ENCODE measurements around the gene PDGFD. TPM values are rescaled to one million over a fixed set of nuclear protein-coding genes. Genes with fewer than 3 reads are reported as not detected.

PDGFD gene
- total RNA-seq, 1 donor from 2014 or later: 5.0 TPM

GRCh38 chr11:104198576-104198975 is 34.6 kb upstream of the PDGFD start:
- Histone ChIP-seq H3K4me3 (no peak overlapping the region), H3K4me1 (no peaks in the 10 kb centered on the region), H3K36me3 (no peaks in the 10 kb centered on the region), H3K9me3 (no peaks in the 10 kb centered on the region), H3K27me3 (no peaks in the 10 kb centered on the region), H3K27ac (no peak overlapping the region)
- no peak for ATAC-seq
- DNase-seq: no peak
- TF ChIP-seq CTCF (IDR thresholded peaks at IDR 0.05): no peak
- intact Hi-C loops (cut with DNase I): no loop called here

DNA sequence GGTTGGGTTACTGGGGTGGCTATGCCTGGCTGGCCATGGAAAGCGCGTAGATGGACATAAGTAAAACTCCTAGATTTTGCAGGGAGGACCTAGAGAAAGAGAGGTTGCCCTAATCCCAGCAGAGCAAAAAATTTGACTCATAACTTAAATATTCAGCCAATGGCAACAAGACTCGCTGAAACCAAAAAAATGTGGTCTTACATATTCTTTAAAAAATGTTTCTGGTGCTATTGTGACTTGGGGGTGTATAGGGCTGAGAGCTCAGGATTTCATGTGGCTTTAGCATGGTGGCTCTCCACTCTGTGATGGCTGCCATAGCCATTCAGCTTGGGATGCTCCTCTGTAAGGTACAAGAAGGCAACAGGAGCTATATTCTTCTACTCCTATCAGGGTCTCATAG is 27.2 kb upstream of the PDGFD start:
- TF ChIP-seq CTCF (IDR thresholded peaks at IDR 0.05): no peak
- no peak for ATAC-seq
- Histone ChIP-seq H3K9me3 (no peaks in the 10 kb centered on the region), H3K4me1 (no peaks in the 10 kb centered on the region), H3K4me3 (no peak overlapping the region), H3K27me3 (no peaks in the 10 kb centered on the region), H3K36me3 (no peaks in the 10 kb centered on the region), H3K27ac (no peak overlapping the region)
- intact Hi-C loops (cut with DNase I): no loop called here
- no peak for DNase-seq

GRCh38 chr11:104183593-104183992 is 19.6 kb upstream of the PDGFD start:
- DNase-seq: no peak
- intact Hi-C loops (cut with DNase I): no loop called here
- Histone ChIP-seq H3K27me3 (no peaks in the 10 kb centered on the region), H3K4me3 (no peak overlapping the region), H3K27ac (no peak overlapping the region), H3K36me3 (no peaks in the 10 kb centered on the region), H3K9me3 (no peaks in the 10 kb centered on the region), H3K4me1 (no peaks in the 10 kb centered on the region)
- no peak for ATAC-seq
- TF ChIP-seq CTCF (IDR thresholded peaks at IDR 0.05): no peak

- ATAC-seq (no peak), DNase-seq (no peak)
- H3K4me1 ChIP-seq: no peaks in the 10 kb centered on the region
- no peaks in the 10 kb centered on the region for H3K36me3 ChIP-seq
- intact Hi-C loops (cut with DNase I): no loop called here
- H3K27me3 ChIP-seq: no peaks in the 10 kb centered on the region
- H3K9me3 ChIP-seq: no peaks in the 10 kb centered on the region
- no peak overlapping the region for H3K27ac ChIP-seq
- H3K4me3 ChIP-seq: no peak overlapping the region
- TF ChIP-seq CTCF (IDR thresholded peaks at IDR 0.05): no peak
These were observed 11.8 kb upstream of the PDGFD start for GRCh38 chr11:104175769-104176168.

DNA sequence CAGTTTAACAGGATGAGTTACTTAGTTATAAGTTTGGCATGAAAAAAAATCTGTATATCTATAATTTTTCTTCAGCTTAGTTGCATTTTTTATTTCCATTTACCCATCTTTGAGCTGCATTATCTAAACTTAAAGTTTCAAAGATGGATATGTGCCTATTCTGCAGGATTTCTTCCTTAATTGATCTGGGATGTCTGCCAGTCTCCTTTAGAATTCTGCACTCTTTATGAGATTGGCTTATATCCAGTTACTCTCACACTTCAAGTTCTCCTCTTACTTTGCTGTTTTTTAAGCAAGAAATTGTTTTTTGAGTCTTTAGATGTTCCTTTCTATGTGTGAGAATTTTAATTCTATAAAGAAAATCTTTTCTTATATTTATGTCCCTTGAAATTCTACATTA is 5.1 kb upstream of the PDGFD start:
- intact Hi-C loops (cut with DNase I): no loop called here

More for the DNA sequence above, 5.1 kb upstream of the PDGFD start:
- ATAC-seq (no peak), DNase-seq (no peak)
- no peaks in the 10 kb centered on the region for H3K36me3 ChIP-seq
- H3K9me3 ChIP-seq: no peaks in the 10 kb centered on the region
- no peak for TF ChIP-seq CTCF (IDR thresholded peaks at IDR 0.05)
- no peaks in the 10 kb centered on the region for H3K27me3 ChIP-seq
- no peaks in the 10 kb centered on the region for H3K4me1 ChIP-seq
- H3K4me3 ChIP-seq: no peak overlapping the region
- H3K27ac ChIP-seq: no peak overlapping the region
